ENCODE measurements around the gene TRIP11.

GRCh38 chr14:92049781-92050180 lies 9.9 kb upstream of the TRIP11 start:
- TF ChIP-seq EZH2 (IDR thresholded peaks at IDR 0.05; ENCODE audit: low read depth, unreplicated experiment) (no peak), CTCF (conservative IDR thresholded peaks at IDR 0.05; ENCODE audit: low read depth in 2 of 2) (no peak), REST (IDR thresholded peaks at IDR 0.05; ENCODE audit: unreplicated experiment) (no peak), JUNB (IDR thresholded peaks at IDR 0.05; ENCODE audit: unreplicated experiment) (no peak), STAT1 (IDR thresholded peaks at IDR 0.05; ENCODE audit: unreplicated experiment) (no peak), ZNF462 (CRISPR knock-in tag; IDR thresholded peaks at IDR 0.05) (no peak), CREB1 (CRISPR knock-in tag; IDR thresholded peaks at IDR 0.05; ENCODE audit: low read depth) (no peak), POLR2AphosphoS5 (IDR thresholded peaks at IDR 0.05; ENCODE audit: low read depth) (no peak), EZH2phosphoT487 (IDR thresholded peaks at IDR 0.05; ENCODE audit: unreplicated experiment) (no peak)

All from GM23338 (cell line).